DMS53 (cell line): ENCODE results near the gene RAC2.

Experiments
- DNase-seq: peaks from one replicate; lab custom pipeline; 2025; lab: John Stamatoyannopoulos, UW

Gene RAC2

DNA sequence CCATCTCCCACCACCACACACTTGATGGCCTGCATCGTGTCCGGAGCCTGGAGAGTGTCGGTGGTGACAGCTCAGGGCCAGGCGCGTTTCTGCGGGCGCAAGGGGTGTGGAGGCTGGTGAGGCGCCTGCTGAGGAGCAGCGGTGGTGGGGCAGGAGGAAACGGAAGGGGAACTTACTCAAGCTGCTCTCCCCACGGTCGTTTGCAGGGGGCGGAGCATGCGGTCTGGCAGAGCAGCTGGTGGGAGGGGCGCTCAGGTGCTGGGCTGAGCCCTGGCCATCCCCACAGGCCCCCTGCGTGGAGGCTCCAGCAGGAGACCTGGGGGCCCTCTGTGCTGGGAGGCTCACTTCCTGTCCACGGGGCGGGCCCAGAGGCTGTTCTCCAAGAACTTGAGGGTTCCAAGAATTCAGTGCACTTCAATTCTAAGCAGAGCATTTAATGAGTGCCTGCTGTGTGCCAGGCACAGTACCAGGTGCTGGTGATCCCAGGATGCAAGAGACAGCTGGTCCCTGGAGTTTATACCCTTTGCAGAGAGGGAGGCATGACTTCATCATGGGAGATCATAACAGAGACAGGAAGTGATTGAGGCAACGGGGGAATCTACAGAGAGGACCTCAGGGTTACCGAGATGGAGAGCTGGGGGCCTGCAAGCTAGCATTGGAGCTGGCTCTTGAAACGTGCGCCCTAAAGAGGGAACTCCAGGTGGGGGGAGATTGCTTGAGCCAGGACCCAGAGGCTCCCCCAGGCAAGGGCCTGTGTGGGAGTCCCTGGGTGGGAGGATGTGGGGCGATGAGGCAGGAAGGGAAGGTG, at the start of gene RAC2:
RAC2 (minus strand) TSS at position 156 of the 808 bp plus-strand sequence; CDS start at position 35, 121 bp downstream.
- peak; percentile 10 for DNase-seq

DNA sequence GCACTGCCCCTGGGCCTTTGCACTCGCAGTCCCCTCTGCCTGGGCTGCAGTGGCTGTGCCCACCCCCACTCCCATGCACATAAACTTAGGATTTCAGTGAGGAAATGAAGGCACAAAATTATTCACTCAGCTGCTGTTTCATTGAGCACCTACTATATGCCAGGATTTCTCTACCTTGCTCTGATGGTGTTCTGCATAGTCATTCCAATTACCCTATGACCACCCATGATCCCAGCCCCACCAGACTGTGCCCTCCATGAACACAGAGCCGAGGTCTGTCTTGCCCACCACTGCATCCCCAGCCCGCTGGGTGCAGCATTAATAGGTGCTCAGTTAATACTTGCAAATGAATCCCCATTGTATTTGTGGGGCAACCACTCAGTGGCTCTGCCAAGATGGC, 49.1 kb upstream of the RAC2 start:
- no peak for DNase-seq

GRCh38 chr22:37292641-37293040, 48.6 kb upstream of the RAC2 start:
- no peak for DNase-seq

GRCh38 chr22:37291559-37292298, 47.7 kb upstream of the RAC2 start:
- no peak for DNase-seq

DNA sequence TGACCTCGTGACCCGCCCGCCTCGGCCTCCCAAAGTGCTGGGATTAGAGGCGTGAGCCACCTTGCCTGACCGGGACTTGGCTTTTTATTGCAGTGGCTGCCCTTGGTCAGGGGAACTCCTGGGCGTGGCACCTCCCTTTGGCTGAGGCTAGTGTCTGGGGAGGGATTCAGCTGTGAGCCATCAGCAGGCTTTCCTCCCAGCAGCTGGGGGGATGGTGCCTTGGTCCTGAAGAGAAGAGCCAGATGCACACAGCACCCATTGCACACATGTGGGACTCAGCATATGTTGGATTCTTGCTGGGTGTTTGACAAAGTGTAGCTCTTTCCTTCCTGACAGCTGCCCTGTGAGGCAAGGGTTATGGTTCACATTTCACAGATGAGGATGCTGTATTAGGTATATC, 46.7 kb upstream of the RAC2 start:
- no peak for DNase-seq

DNA sequence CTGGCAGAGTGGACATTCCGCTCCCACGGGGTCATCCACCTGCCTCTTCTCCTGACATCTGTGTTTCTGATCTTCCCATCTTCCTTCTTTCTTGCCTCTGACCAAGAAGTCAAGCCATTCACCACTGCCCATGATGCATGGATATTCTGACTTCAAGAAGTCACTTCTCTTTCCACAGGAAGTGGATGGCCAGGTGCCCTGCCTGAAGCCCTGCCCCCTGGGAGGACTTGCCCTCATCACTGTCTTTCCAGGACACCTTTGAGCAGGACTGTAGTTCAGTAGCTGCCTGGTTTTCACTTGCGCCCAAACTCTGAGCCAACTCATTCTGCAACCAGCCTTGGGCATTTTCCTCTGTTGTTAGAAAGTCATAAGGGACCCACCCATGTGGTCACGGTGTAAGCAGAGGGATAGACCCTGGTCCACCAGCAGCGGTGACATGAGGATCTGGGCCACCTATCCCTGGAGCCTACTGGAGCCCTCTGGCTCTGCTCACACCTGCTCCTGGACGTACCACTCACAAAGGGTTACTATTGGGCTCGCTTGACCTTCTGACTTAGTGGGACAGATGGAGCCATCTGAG, 45.2 kb upstream of the RAC2 start:
- DNase-seq = no peak

- no peak for DNase-seq
Observed at GRCh38 chr22:37288521-37288920, 44.5 kb upstream of the RAC2 start.

DNA sequence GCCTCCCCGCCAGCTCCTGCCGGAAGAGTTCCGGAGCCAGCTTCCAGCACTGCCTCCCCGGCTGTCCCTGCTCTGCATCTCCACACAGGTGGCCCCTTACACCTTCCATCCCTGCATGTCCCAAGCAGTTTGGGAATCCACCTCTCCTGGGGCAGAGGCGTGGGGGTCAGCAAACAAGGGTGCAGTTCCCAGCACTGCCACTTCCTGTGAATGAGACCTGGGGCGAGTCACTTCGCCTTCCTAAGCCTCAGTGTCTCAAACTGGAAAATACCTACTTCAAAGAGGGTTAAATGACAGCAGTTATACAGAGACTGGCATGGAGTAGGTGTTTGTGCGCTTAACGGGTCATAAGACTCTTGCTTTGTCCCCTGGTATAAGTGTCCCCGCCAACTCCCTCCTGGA, 43.5 kb upstream of the RAC2 start:
- DNase-seq = no peak

GRCh38 chr22:37285937-37286336, 41.9 kb upstream of the RAC2 start:
- DNase-seq = no peak

DNA sequence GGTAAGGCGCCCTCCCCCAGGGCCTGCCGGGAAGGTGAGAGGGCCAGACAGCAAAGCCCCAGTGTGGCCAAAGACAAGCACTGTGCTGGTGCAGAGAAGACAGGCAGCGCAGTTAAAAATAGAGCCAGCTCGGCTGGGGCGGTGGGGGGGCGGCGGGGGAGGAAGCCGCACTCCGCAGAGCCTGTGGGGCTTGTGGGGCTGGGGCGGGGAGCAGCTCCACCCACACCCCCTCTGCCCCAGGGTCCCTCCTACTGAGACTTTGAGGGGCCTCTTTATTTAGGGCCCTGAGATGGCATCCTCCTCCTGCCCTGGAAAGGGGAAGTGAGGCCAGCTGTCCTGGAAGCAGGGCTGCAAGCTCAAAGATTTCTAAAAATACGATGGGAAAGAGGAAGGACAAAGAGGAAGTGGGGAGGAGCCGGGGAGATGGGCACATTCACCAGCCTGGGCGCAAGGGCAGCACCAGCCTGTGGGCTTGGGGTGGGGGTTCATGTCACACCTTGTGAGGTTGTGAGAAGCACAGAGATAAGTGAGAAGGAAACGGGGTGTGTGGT, 40.8 kb upstream of the RAC2 start:
- DNase-seq = no peak

- DNase-seq = no peak
Observed at GRCh38 chr22:37284126-37284804, 40.2 kb upstream of the RAC2 start.

DNA sequence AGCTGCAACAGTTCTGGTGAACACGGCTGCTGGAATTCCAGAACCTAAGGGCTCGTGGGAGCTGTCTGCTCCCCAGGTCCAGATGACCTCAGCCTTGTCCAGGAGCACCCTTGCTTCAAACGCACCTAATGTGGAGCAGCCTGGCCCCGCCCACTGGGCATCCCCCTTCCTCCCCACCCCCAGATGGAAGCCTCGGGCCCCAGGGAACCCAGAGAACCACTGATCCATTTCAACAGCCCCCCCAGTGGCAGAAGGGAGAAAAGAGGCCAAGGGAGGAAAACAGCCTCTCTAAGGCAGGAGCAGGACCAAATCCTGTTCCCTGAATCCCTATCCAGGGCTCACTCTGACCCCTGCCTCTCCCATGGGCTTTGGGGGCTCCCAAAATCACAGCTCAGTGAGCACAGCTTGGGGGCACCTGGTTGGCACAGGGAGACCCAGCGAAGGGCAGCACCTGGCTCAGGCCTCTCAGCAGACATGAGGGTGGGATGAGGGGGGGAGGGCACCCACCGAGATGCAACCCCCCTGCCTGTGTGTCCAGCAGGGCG, 39.4 kb upstream of the RAC2 start:
- no peak for DNase-seq

GRCh38 chr22:37282385-37282677, 38.3 kb upstream of the RAC2 start, which contains the start of gene CYTH4:
CYTH4 (plus strand) TSS chr22:37282508; CDS start chr22:37282570, 62 bp downstream.
- DNase-seq = peak; percentile 25

DNA sequence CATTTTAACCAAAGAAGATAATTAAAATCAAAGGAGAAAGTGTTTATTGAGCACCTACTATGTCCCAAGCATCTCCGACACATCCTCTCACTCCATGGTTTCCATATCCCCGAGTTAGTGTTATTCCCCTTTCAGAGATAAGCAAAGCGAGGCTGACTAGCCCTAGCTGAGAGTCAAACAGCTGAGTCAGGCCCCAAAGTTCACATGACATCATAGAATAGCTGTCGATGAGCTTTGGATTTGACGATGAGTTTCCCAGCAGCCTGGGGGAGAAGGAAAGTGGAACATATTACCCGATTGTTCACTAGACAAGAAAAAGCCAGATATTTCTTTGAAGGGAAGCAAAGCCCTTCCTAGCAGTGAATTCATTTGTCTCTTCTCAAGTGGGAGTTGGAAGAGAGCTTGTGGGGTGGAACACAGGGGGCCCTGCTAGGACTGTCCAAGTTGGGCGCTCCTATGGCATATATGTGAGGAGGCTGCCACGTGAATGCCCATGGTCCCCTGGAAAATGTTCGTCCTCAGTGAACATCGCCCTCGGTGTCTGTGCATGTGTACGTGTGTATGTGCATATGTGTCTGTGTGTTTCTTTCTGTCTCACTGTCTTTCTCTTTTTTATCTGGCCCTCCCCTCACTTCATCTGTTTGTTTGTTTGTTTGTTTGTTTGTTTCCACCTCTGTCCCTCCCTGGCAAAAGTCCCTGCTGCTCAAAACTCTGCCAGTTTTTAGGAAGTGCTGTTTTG, 37.7 kb upstream of the RAC2 start:
- no peak for DNase-seq

- DNase-seq = no peak
Observed at GRCh38 chr22:37281195-37281594, 37.1 kb upstream of the RAC2 start.

- DNase-seq = no peak
Observed at GRCh38 chr22:37280718-37281117, 36.6 kb upstream of the RAC2 start.

- DNase-seq = no peak
Observed at GRCh38 chr22:37279331-37280181, 35.5 kb upstream of the RAC2 start.

GRCh38 chr22:37278261-37278660, 34.2 kb upstream of the RAC2 start:
- DNase-seq = no peak

GRCh38 chr22:37277384-37277783, 33.3 kb upstream of the RAC2 start:
- no peak for DNase-seq

DNA sequence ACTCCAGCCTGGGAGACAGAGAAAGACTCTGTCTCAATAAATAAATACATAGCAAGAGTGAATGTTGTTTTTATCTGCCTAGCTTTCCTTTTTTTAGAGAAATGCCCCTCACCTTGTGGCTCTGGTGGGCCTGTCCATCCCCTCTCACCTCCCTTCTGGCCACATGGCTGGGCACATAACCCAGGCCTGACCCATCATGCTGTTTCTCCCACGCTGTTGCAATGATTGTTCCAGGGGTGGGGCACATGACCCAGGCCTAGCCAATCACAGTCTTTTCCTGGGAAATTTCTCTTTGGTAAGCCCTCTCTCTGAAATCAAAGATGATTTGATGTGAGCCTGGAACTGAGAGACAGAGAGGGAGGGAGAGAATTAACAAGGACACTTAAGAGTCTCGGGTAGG, 32.7 kb upstream of the RAC2 start:
- DNase-seq = no peak
